HG02981 (cell line): Measurements from ENCODE around the gene PCSK6.

Experiments used
- ATAC-seq: cut with Tn5 transposase; IDR thresholded peaks from one replicate; pipeline ENCODE4 v1.9.1; 2021; ENCODE audit warnings: mild to moderate bottlenecking, moderate library complexity; ENCODE audit not compliant: unreplicated experiment

Gene PCSK6

DNA sequence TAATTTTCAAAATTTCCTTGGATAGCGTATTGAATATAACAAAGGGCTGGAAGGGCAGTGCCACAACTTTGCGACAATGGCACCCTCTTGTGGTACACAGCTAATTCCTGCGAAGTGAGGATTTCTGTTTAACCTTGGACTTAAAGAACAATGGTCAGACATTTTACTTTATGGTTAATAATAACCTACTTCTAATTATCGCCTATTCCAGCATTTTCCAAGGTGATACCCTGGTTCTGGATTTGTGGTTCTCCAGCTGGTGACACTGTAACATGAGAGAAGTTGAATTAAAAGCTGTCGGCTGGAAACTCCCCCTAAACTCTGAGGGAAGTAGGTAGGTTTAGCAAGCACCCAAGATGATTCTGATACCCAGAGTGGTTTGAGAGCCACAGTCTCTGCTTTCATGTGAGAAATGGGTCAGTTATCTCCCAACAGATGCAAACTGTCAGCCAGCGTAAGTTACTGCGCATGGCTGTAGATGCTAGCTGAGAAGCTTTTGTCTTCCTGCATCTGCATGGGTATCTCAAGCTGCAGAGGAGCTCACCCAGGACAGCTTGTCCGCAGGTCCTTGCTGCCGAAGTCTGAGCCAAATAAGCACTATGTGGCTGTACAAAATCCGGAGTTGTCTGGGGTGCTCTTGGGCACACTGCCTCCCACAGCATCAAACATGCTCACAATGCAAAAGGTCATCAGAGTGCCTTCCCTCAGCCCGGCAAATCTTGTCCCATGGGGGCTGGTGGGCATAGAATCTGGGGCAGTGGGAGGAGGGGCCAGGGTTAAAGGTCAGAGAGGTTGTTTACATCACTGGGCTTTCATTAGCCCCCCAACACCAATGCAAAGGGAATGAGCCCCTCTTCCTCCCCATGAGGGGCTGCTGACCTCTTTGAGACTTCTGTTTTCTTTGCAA is 231.0 kb downstream of the PCSK6 start:
- no peak for ATAC-seq

DNA sequence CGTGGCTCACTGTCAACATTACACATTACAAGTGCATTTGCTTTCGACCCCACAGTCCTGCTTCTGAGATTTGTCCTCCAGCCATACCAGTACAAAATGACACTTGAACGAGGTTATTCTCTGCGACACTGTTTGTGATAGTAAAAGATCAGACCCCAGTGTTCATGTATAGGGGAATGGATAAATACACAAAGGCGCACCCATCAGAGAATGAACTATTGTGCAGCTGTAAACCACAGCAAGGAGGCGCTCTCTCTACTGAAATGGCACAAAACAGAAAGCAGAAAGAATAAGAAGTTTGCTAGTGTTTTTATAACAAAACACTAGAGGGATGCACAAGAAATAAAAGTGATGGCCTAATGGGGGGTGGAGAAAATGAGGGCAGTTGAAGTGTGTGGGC is 232.8 kb downstream of the PCSK6 start:
- no peak for ATAC-seq

DNA sequence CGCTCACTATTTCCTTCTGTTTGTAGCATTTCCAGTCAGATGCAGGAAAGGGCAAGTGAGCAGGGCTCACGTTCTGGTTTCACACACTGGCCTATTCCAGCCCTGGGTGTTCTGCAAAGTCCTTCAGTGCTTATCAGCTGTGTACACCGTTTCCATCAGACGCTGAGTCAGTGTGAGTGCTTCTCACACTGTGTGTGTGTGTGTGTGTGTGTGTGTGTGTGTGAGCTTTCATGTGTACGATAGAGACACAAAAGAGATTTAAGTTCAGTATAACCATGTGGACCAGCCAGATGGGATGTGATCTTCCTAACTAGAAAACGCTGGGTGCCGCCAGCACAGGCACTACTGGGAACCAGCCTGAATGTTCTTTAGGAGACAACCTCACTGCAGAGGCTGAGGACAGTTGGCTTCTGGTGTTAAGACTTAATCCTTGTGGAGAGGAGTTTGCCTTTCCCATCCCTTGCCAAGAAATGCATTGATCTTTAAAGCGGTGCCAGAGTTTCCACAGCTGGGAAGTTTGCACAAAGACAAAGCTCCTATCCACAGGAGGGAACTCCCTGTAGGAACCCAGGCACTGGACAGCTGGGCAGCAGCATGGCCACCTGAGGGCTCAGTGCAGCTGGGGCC is 233.8 kb downstream of the PCSK6 start:
- no peak for ATAC-seq

DNA sequence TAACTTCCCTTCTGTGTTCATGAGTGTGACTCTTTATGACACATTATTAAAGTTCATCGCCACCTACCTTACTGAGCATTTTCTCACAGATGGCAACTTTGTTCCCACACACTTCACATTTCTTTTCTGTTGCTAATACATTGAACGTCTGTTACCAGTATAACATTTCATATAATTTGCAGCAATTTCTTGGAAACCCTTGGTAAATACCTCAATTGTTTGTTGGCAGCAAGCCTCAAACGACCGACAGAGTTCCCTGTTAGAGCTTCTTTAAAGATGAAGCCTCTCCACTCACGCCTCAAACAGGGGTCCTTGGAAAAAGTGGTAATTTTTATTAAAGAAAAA is 234.5 kb downstream of the PCSK6 start:
- no peak for ATAC-seq

DNA sequence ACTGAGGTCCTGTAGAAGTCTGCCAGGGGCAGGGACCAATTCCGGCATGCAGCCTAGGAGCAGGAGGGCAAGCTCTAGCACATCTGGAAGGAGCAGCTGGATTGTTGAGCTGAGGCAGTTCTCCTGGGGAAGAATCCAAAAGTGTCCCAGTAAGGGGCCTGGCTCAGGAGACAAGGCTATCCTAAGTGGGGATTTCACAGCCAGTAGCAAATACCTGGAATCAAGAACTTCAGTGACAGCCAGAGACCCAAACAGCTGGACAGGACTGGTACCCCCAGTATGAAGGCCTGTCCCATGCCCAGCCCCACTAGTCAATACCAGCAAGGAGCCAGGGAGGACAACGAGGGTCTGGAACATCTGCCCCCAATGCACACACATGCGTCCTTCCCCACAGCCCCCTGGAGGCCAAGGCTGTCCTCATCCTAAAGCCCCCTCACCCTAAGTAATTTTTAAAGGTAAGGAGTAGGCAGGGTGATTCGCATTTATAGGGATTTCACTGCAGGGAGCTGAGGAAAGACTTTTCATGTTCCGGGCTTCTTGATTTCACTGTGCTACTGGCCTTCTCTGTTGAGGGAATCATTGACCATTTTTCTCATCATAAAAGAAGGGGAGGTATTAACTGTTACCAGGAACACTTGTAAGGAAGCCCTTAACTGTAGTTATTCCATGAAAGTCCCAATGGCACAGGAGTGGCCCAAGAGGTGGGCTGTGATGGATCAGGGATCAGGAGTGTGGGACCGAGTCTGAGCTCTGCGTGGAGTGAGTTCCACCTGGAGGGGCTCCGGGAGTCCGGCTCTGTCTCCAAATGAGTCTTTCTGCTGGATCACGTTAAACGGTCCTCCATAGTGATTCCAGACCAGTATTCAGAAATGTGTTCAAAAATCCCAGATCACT is 235.1 kb downstream of the PCSK6 start:
- ATAC-seq = no peak
